Activated naive CD4-positive, alpha-beta T cell treated with anti-CD3 and anti-CD28 coated beads, Interleukin-2, amount 50 U/mL, for 24 hours (primary cell): ENCODE measurements around the gene VKORC1L1.
"Not testable (repeated sequence)": the region's sequence is repeated elsewhere in the genome, so short reads cannot be mapped to it uniquely, and the experiment has no call there.

Experiments used
- H3K27ac Mint-ChIP-seq: one replicate; pipeline ENCODE4 v1.8.0; 2021; ENCODE audit warnings: mild to moderate bottlenecking, mixed read lengths
- H3K27me3 Mint-ChIP-seq: one replicate; pipeline ENCODE4 v1.8.0; 2021; ENCODE audit warnings: mixed read lengths
- H3K36me3 Mint-ChIP-seq: one replicate; pipeline ENCODE4 v1.8.0; 2021; ENCODE audit warnings: mixed read lengths
- H3K4me1 Mint-ChIP-seq: one replicate; pipeline ENCODE4 v1.8.0; 2021; ENCODE audit warnings: mixed read lengths
- H3K4me3 Mint-ChIP-seq: one replicate; pipeline ENCODE4 v1.8.0; 2021; ENCODE audit warnings: mild to moderate bottlenecking, mixed read lengths
- H3K9me3 Mint-ChIP-seq: one replicate; pipeline ENCODE4 v1.8.0; 2021; ENCODE audit warnings: mixed read lengths

VKORC1L1 gene

GRCh38 chr7:65953890-65954450, 81.1 kb downstream of the VKORC1L1 start:
- Mint-ChIP-seq H3K9me3 (no peaks in the 10 kb centered on the region), H3K36me3 (peaks cover 13% of the 10 kb centered on the region), H3K27me3 (no peaks in the 10 kb centered on the region), H3K4me3 (no peak overlapping the region), H3K4me1 (no peaks in the 10 kb centered on the region), H3K27ac (no peak overlapping the region)

GRCh38 chr7:65955718-65956117, 82.8 kb downstream of the VKORC1L1 start:
- Mint-ChIP-seq H3K4me1 (no peaks in the 10 kb centered on the region), H3K9me3 (no peaks in the 10 kb centered on the region), H3K27ac (no peak overlapping the region), H3K27me3 (no peaks in the 10 kb centered on the region), H3K36me3 (peaks cover 11% of the 10 kb centered on the region), H3K4me3 (no peak overlapping the region)

- no peaks in the 10 kb centered on the region for H3K4me1 Mint-ChIP-seq
- H3K4me3 Mint-ChIP-seq: no peak overlapping the region
- no peaks in the 10 kb centered on the region for H3K9me3 Mint-ChIP-seq
- H3K36me3 Mint-ChIP-seq: peaks cover 12% of the 10 kb centered on the region
- peak overlapping the region; percentile 12 for H3K27ac Mint-ChIP-seq
- H3K27me3 Mint-ChIP-seq: no peaks in the 10 kb centered on the region
Observed at GRCh38 chr7:65960351-65961074, 87.6 kb downstream of the VKORC1L1 start.

DNA sequence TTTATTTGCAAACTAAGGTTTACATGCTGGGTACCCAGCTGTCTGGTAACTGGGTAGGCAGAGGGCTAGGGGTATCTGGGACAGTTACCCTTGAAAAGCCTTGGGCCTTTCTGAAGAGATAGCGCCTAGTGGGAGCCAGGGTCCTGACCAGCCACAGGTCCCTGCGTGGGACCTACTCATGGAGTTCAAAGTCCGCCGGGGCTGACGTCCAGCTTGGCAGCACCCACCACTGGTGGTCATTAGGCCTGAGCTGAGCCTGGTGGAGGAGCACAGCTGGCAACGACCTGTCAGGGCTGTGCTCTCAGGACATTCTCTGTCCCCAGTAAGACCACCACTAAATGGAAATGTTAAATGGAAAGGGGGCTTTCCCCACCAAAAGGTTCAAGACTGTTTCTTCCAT, 89.2 kb downstream of the VKORC1L1 start:
- no peak overlapping the region for H3K4me3 Mint-ChIP-seq
- H3K27me3 Mint-ChIP-seq: no peaks in the 10 kb centered on the region
- no peaks in the 10 kb centered on the region for H3K4me1 Mint-ChIP-seq
- H3K9me3 Mint-ChIP-seq: no peaks in the 10 kb centered on the region
- peaks cover 9% of the 10 kb centered on the region for H3K36me3 Mint-ChIP-seq
- H3K27ac Mint-ChIP-seq: no peak overlapping the region

DNA sequence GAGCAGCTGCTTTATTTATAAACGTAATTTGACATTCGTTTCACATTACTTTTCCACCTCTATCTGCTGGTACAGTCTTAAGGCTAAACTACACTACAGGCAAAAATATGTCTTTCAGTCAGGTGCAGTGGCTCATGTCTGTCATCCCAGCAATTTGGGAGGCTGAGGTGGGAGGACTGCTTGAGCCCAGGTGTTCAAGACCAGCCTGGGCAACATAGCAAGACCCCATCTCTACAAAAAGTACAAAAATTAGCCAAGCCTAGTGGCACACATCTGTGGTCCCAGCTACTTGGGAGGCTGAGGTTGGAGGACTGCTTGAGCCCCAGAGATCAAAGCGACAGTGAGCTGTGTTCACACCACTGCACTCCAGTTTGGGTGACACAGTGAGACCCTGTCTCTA, 91.8 kb downstream of the VKORC1L1 start:
- not testable (repeated sequence) for H3K27ac Mint-ChIP-seq, H3K27me3 Mint-ChIP-seq

DNA sequence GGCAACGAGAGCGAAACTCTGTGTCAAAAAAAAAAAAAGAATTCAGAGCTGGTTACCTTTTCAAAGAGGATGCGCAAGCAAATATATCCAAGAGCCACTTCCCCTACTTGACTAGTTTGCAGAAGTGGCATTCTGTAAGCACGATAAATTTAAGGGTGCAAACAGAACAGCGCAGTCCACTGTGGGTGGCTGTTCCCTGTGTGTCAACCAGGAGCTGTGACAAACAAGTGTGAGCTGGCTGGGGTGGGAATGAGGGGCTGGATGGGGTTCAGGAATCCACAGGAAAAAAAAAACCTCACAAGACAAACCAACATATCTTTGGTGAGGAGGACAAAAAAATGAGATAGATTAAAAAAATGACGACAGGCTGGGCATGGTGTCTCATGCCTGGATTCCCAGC, 93.3 kb downstream of the VKORC1L1 start:
- Mint-ChIP-seq H3K27ac (no peak overlapping the region), H3K4me1 (no peaks in the 10 kb centered on the region), H3K27me3 (no peaks in the 10 kb centered on the region), H3K9me3 (no peaks in the 10 kb centered on the region), H3K36me3 (peaks cover 10% of the 10 kb centered on the region), H3K4me3 (no peak overlapping the region)

More for the DNA sequence above, 91.8 kb downstream of the VKORC1L1 start:
- H3K9me3 Mint-ChIP-seq, H3K36me3 Mint-ChIP-seq, H3K4me3 Mint-ChIP-seq, H3K4me1 Mint-ChIP-seq: not testable (repeated sequence)

GRCh38 chr7:65967361-65968155, 94.7 kb downstream of the VKORC1L1 start:
- no peak overlapping the region for H3K27ac Mint-ChIP-seq
- no peaks in the 10 kb centered on the region for H3K9me3 Mint-ChIP-seq
- H3K36me3 Mint-ChIP-seq: peaks cover 11% of the 10 kb centered on the region
- H3K4me3 Mint-ChIP-seq: no peak overlapping the region
- H3K4me1 Mint-ChIP-seq: peaks cover 4% of the 10 kb centered on the region
- no peaks in the 10 kb centered on the region for H3K27me3 Mint-ChIP-seq

DNA sequence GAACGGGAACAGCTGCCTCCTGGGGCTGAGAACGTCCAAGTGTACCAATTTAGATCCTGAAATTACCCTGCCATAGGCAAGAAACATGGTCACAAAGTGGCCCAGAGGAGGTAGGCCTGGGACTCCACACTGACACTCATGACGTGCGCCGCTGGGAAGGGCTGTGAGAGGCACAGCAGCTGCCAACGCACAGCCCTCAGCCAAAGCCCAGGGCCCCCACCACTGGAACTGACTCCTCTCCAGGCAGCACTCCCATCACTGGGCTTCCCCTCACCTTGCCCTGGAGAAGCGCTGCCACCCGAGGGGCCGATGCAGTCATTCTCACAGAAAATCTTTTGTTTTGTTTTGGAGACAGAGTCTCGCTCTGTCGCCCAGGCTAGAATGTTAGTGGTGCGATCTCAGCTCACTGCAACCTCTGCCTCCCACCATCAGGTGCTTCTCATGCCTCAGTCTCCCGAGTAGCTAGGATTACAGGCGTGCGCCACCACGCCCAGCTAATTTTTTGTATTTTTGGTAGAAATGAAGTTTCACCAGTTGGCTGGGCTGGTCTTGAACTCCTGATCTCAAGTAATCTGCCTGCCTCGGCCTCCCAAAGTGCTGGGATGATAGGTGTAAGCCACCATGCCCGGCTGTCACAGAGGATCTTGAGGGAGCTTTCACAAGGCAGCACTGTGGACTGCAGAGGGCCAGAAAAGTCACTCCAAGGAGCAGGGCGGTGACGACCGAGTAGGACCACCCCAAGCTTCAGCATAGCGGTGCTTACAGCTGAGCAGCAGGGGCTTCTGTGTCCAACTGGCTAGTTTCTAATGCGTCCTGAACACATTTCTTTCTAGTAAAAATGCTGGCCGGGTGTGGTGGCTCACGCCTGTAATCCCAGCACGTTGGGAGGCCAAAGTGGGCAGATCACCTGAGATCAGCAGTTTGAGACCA, 95.6 kb downstream of the VKORC1L1 start:
- Mint-ChIP-seq H3K27me3 (no peaks in the 10 kb centered on the region), H3K4me1 (peaks cover 4% of the 10 kb centered on the region), H3K4me3 (no peak overlapping the region), H3K36me3 (peaks cover 7% of the 10 kb centered on the region), H3K27ac (no peak overlapping the region), H3K9me3 (no peaks in the 10 kb centered on the region)

GRCh38 chr7:65971021-65971420, 98.1 kb downstream of the VKORC1L1 start:
- H3K4me1 Mint-ChIP-seq: peaks cover 4% of the 10 kb centered on the region
- H3K27me3 Mint-ChIP-seq: no peaks in the 10 kb centered on the region
- peaks cover 8% of the 10 kb centered on the region for H3K36me3 Mint-ChIP-seq
- H3K4me3 Mint-ChIP-seq: no peak overlapping the region
- no peak overlapping the region for H3K27ac Mint-ChIP-seq
- no peaks in the 10 kb centered on the region for H3K9me3 Mint-ChIP-seq

DNA sequence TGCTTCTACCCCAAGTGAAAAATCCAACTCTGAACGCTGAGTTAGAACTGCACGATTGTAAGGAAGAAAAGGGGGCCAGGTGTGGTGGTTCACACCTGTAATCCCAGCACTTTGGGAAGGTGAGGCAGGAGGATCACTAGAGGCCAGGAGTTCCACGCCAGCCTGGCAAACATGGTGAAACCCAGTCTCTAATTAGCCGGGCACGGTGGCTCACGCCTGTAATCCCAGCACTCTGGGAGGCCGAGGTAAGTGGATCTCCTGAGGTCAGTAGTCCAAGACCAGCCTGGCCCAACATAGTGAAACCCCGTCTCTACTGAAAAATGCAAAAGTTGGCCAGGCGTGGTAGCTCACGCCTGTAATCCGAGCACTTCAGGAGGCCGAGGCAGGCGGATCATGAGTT, 100.1 kb downstream of the VKORC1L1 start:
- Mint-ChIP-seq H3K4me1 (peaks cover 4% of the 10 kb centered on the region), H3K9me3 (no peaks in the 10 kb centered on the region), H3K36me3 (peaks cover 6% of the 10 kb centered on the region), H3K4me3 (no peak overlapping the region), H3K27me3 (no peaks in the 10 kb centered on the region), H3K27ac (no peak overlapping the region)

DNA sequence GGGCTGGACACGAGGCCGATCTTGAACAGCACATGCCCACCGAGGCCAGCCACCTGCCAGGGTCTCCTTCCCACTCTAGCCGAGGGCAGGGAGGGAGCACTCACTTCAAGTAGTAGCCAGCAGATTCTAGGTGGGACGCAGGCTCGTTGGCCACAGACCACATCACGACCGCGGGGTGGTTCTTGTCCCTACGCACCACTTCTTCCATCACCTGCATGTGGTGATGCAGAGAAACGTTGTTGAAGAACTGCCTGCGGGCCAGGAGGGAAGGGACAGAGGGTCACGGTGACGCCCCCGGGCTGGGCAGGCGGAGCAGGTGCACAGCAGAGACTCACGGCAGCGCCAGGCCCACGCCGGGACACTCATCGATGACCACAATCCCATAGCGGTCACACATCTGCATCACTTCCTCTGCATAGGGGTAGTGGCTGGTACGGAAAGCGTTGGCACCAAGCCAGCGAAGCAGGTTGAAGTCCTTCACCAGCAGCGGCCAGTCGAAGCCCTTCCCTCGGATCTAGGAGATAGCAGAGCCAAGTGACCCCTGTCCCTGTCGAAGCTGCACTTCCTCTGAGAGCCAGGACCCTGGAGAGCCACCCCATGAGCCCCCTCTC, 101.4 kb downstream of the VKORC1L1 start:
- Mint-ChIP-seq H3K27ac (no peak overlapping the region), H3K4me3 (no peak overlapping the region), H3K4me1 (peaks cover 9% of the 10 kb centered on the region), H3K9me3 (no peaks in the 10 kb centered on the region), H3K27me3 (no peaks in the 10 kb centered on the region), H3K36me3 (peaks cover 6% of the 10 kb centered on the region)

- Mint-ChIP-seq H3K9me3 (no peaks in the 10 kb centered on the region), H3K4me1 (peaks cover 12% of the 10 kb centered on the region), H3K4me3 (no peak overlapping the region), H3K36me3 (peaks cover 6% of the 10 kb centered on the region), H3K27ac (no peak overlapping the region), H3K27me3 (no peaks in the 10 kb centered on the region)
Observed at GRCh38 chr7:65974876-65975275, 102.0 kb downstream of the VKORC1L1 start.

- peaks cover 19% of the 10 kb centered on the region for H3K4me1 Mint-ChIP-seq
- no peaks in the 10 kb centered on the region for H3K9me3 Mint-ChIP-seq
- H3K27me3 Mint-ChIP-seq: no peaks in the 10 kb centered on the region
- H3K27ac Mint-ChIP-seq: no peak overlapping the region
- peaks cover 6% of the 10 kb centered on the region for H3K36me3 Mint-ChIP-seq
- H3K4me3 Mint-ChIP-seq: no peak overlapping the region
Observed at GRCh38 chr7:65975814-65976445, 103.1 kb downstream of the VKORC1L1 start.

- peaks cover 20% of the 10 kb centered on the region for H3K4me1 Mint-ChIP-seq
- H3K9me3 Mint-ChIP-seq: no peaks in the 10 kb centered on the region
- H3K27ac Mint-ChIP-seq: no peak overlapping the region
- H3K4me3 Mint-ChIP-seq: no peak overlapping the region
- H3K27me3 Mint-ChIP-seq: no peaks in the 10 kb centered on the region
- peaks cover 4% of the 10 kb centered on the region for H3K36me3 Mint-ChIP-seq
Observed at GRCh38 chr7:65976659-65977196, 103.9 kb downstream of the VKORC1L1 start.
